NOMO-1 treated with dmso at 0.1 percent for 144 hours (cell line): ENCODE measurements around the gene ZNF28.
"Not testable (repeated sequence)": the region's sequence is repeated elsewhere in the genome, so short reads cannot be mapped to it uniquely, and the experiment has no call there.

Experiments
- DNase-seq: peaks from one replicate; lab custom pipeline; 2025; ENCODE audit not compliant: unreplicated experiment; lab: John Stamatoyannopoulos, UW

The ZNF28 gene

DNA sequence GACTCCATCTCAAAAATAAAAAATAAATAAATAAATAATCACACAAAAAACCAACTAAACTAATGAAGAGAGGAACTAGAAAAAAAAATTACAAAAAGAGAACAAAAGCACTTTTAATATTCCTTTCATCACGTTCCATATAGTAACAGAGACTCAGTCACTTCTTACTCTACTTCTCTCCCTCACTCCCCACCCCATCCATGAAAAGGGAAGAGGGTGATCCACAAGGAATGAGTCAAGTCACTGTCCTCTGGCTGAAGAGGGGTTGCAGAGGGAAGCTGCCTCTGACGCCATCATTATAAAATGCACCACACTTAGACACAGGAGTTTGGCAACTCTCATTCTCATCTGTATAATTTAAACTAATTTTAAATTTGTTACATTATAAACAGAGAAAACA lies 38.6 kb downstream of the ZNF28 start:
- not testable (repeated sequence) for DNase-seq

DNA sequence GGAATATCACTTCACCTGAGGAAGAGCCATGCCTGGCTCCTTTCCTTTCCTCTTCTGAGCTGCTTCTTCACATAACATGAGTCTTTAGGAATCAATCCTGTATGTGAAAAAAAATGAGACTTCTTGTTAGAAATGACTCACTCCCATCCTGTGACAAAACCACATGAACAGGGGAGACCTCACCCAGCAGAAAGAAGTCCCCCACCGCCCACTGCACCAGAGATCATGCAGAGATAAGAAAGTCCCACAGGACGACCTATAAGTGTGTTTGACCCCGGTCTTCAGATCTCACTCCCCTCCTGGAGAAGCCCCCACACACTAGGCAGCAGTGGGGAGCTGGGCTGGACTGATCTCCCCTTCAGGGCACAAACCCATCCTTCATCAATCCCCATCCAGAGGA lies 42.6 kb downstream of the ZNF28 start:
- DNase-seq: no peak

DNA sequence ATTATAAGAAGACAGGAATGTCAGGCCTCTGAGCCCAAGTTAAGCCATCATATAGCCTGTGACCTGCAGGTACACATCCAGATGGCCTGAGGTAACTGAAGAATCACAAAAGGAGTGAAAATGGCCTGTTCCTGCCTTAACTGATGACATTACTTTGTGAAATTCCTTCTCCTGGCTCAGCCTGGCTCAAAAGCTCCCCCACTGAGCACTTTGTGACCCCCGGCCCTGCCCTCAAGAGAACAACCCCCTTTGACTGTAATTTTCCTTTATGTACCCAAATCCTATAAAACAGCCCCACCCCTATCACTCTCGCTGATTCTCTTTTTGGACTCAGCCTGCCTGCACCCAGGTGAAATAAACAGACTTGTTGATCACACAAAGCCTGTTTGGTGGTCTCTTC lies 65.0 kb downstream of the ZNF28 start:
- DNase-seq: not testable (repeated sequence)

DNA sequence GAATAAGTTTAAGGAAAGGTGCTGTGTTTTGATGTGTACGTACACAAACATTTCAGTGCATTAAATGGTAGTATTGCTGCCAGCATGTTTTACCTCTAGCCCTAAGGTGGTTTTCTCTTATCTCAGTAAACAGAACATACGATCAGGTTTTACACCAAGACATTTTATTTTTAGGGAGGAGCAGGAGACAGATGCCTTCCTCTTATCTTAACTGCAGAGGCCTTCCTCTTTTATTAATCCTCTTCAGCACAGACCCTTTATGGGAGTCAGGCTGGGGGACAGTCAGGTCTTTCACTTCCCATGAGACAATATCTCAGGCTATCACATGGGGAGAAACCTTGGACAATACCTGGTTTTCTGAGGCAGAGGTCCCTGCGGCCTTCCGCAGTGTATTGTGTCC lies 71.7 kb downstream of the ZNF28 start:
- no peak for DNase-seq

DNA sequence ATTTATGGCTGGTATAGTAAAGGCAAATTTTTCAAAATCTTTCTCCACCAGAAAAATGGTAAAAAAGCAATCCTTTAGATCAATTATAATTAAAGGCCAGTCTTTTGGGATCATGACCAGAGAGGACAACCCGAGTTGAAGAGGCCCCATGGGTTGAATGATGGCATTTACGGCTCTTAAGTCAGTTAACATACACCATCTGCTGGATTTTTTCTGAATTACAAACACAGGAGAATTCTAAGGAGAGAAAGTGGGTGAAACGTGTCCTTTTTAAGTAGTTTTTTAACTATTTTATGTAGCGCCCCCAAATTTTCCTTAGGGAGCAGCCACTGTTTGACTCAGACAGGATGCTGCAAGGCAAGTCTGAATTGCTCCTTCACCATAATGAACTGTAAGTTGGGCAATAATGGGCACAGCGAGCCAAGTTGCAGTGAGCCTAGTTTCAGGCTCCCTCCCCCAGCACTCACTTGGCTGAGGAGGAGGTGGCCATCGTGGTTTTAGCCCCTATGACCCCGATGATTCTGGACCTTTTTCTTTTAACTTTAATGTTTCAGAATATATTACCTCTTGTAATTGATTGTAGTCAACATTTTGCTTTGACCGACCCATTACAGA lies 73.0 kb downstream of the ZNF28 start:
- DNase-seq: peak; percentile 0
